MM.1S (cell line): ENCODE measurements around the gene PPTC7.
A peak's percentile ranks its signal among the peaks of the same experiment; 100 is the strongest.

ENCODE experiments used
- DNase-seq: peaks from one replicate; pipeline ENCODE4 v3.0.0-alpha.2; 2015
- H2AFZ ChIP-seq: fragments of 300-600 bp; sonication (generic); 2 replicates; pipeline ENCODE4 v1.6.0; 2016; ENCODE audit warnings: antibody characterized with exemption, low read length
- H3F3A ChIP-seq: fragments of 300-600 bp; sonication (generic); 2 replicates; pipeline ENCODE4 v1.6.1; 2016; ENCODE audit warnings: mild to moderate bottlenecking, antibody characterized with exemption, low read length, moderate library complexity, mixed read lengths; ENCODE audit not compliant: insufficient read depth
- H3K27ac ChIP-seq: fragments of 300-600 bp; sonication (generic); 2 replicates; pipeline ENCODE4 v1.5.1; 2016; ENCODE audit warnings: mild to moderate bottlenecking, low read length
- H3K27me3 ChIP-seq: fragments of 300-600 bp; sonication (generic); replicated peaks from 2 replicates; pipeline ENCODE4 v1.6.0; 2016; ENCODE audit warnings: low read length; ENCODE audit not compliant: insufficient read depth
- H3K36me3 ChIP-seq: fragments of 300-600 bp; sonication (generic); replicated peaks from 2 replicates; pipeline ENCODE4 v1.6.1; 2016; ENCODE audit warnings: mild to moderate bottlenecking, low read length, mixed read lengths; ENCODE audit not compliant: insufficient read depth
- H3K4me1 ChIP-seq: fragments of 300-600 bp; sonication (generic); 2 replicates; pipeline ENCODE4 v1.6.1; 2016; ENCODE audit warnings: low read length, mixed read lengths
- H3K4me2 ChIP-seq: fragments of 300-600 bp; sonication (generic); 2 replicates; pipeline ENCODE4 v1.6.0; 2016; ENCODE audit warnings: low read depth, low read length
- H3K4me3 ChIP-seq: fragments of 300-600 bp; sonication (generic); 2 replicates; pipeline ENCODE4 v1.5.1; 2016; ENCODE audit warnings: low read length, mixed read lengths
- H3K79me2 ChIP-seq: fragments of 300-600 bp; sonication (generic); 2 replicates; pipeline ENCODE4 v1.6.1; 2016; ENCODE audit warnings: mixed run types, low read length, mixed read lengths
- H3K9ac ChIP-seq: fragments of 300-600 bp; sonication (generic); 2 replicates; pipeline ENCODE4 v1.6.1; 2016; ENCODE audit warnings: low read length, mixed read lengths
- H3K9me2 ChIP-seq: fragments of 300-600 bp; sonication (generic); replicated peaks from 2 replicates; pipeline ENCODE4 v1.6.1; 2016; ENCODE audit warnings: mild to moderate bottlenecking, low read length, mixed read lengths; ENCODE audit not compliant: insufficient read depth
- H3K9me3 ChIP-seq: fragments of 300-600 bp; sonication (generic); replicated peaks from 2 replicates; pipeline ENCODE4 v1.6.1; 2016; ENCODE audit warnings: mild to moderate bottlenecking, low read length, mixed read lengths; ENCODE audit not compliant: insufficient read depth
- H4K20me1 ChIP-seq: fragments of 300-600 bp; sonication (generic); 2 replicates; pipeline ENCODE4 v1.6.1; 2016; ENCODE audit warnings: mild to moderate bottlenecking, low read length, moderate library complexity, mixed read lengths; ENCODE audit not compliant: insufficient read depth
- EZH2 ChIP-seq: fragments of 300-600 bp; sonication (generic); optimal IDR thresholded peaks from 2 replicates; pipeline ENCODE3; 2017; ENCODE audit warnings: low read depth, mild to moderate bottlenecking, antibody characterized with exemption, low read length, mixed read lengths
- EZH2phosphoT487 ChIP-seq: fragments of 300-600 bp; sonication (generic); IDR thresholded peaks from 2 replicates; pipeline ENCODE4 v1.6.1; 2018; ENCODE audit warnings: antibody characterized with exemption, low read length
- TF ChIP-seq, protein P1 (sequence below): fragments of 300-600 bp; sonication (generic); IDR thresholded peaks from 2 replicates; pipeline ENCODE4 v1.5.1; 2016; ENCODE audit warnings: antibody characterized with exemption, low read length, mixed read lengths

The PPTC7 gene

DNA sequence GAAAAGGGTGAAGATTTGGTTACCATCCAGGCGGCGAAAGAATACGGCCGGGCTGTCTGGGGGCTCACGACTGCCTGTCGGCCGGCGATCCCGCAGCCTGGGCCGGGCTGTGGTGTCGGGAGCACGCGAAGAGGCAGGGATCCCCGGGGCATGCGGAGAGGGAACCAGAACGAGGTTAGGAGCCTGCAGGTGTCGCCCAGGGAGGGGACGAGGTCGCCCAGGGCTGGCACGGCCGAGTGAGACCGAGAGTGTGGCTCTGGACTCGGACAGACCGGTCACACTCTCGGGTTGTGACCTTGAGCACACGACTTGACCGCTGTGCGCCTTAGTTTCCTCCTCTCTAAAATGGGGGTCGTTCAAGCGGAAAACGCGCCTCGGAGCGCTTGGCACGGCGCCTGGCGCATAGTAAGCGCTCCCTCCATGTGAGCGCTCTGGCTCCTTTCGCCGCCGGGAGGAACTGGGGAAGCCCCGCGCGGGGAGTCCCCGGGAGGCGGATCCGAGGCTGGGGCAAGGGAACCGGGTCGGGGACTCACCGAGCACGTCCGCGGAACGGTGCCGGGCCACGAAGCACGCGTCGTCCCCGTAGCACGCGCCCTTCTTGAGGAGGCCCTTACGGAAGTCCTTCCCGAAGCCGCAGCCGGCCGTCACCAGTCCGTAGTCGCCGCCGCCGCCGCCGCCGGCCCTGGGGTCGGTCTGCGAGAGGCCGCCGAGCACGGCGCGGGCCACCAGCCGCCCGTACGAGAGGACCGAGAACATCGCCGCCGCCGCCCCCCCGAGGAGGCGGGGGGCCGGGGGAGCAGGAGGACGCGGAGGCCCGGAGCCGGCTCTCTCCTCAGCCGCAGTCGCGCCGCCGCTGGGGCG is 612 bp downstream of the PPTC7 start:
- H3K27me3 ChIP-seq, result no peaks in the 10 kb centered on the region
- H3K79me2 ChIP-seq, result peaks cover 53% of the 10 kb centered on the region
- peak overlapping the region; percentile 77 for H3K4me2 ChIP-seq
- H3K9me3 ChIP-seq, result no peaks in the 10 kb centered on the region
- TF ChIP-seq EZH2 (no peak), EZH2phosphoT487 (no peak)
- TF ChIP-seq, protein P1, sequence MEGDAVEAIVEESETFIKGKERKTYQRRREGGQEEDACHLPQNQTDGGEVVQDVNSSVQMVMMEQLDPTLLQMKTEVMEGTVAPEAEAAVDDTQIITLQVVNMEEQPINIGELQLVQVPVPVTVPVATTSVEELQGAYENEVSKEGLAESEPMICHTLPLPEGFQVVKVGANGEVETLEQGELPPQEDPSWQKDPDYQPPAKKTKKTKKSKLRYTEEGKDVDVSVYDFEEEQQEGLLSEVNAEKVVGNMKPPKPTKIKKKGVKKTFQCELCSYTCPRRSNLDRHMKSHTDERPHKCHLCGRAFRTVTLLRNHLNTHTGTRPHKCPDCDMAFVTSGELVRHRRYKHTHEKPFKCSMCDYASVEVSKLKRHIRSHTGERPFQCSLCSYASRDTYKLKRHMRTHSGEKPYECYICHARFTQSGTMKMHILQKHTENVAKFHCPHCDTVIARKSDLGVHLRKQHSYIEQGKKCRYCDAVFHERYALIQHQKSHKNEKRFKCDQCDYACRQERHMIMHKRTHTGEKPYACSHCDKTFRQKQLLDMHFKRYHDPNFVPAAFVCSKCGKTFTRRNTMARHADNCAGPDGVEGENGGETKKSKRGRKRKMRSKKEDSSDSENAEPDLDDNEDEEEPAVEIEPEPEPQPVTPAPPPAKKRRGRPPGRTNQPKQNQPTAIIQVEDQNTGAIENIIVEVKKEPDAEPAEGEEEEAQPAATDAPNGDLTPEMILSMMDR, result no peak
- H3K9me2 ChIP-seq, result no peaks in the 10 kb centered on the region
- H3K4me1 ChIP-seq, result 0 out of 2 replicates have a peak, but pooled peaks cover 8% of the 10 kb centered on the region
- peak overlapping the region; percentile 16; the same call in 1 of the 2 replicates for H2AFZ ChIP-seq
- H3K27ac ChIP-seq, result peak overlapping the region; percentile 57; the same call in 1 of the 2 replicates
- peak; percentile 26 for DNase-seq
- peak overlapping the region; percentile 77 for H3K9ac ChIP-seq
- no peaks in the 10 kb centered on the region for H3F3A ChIP-seq
- no peaks in the 10 kb centered on the region for H4K20me1 ChIP-seq
- peak overlapping the region; percentile 80 for H3K4me3 ChIP-seq
- no peaks in the 10 kb centered on the region for H3K36me3 ChIP-seq

DNA sequence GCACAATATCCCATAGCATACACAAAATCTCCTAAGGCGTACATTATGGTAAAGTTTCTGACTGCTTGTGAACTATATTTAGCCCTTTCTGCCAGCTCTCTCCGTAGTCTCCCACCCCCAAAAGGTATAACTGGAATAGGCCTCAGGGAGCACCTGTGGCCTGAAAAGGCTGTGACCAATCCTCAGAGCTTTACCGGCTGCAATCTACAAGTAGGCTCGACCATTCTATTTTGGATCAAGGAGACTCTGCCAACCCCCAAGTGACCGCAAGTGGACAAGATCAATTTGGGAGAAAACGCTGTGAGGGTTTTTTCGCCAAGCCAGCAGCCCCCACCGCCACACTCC is 1.2 kb downstream of the PPTC7 start:
- Histone ChIP-seq H3K36me3 (no peaks in the 10 kb centered on the region), H3K9me2 (no peaks in the 10 kb centered on the region), H2AFZ (no peak overlapping the region; the same call in 1 of the 2 replicates), H3K9me3 (no peaks in the 10 kb centered on the region), H4K20me1 (no peaks in the 10 kb centered on the region), H3K27ac (peak overlapping the region; percentile 57; the same call in 1 of the 2 replicates), H3F3A (no peaks in the 10 kb centered on the region), H3K27me3 (no peaks in the 10 kb centered on the region), H3K4me2 (peak overlapping the region; percentile 77), H3K4me1 (0 out of 2 replicates have a peak, but pooled peaks cover 8% of the 10 kb centered on the region), H3K4me3 (peak overlapping the region; percentile 80), H3K79me2 (peaks cover 59% of the 10 kb centered on the region), H3K9ac (peak overlapping the region; percentile 77; the same call in 1 of the 2 replicates)
- TF ChIP-seq EZH2phosphoT487, result no peak
- TF ChIP-seq EZH2, result no peak
- TF ChIP-seq, protein P1, result no peak
- DNase-seq, result no peak

DNA sequence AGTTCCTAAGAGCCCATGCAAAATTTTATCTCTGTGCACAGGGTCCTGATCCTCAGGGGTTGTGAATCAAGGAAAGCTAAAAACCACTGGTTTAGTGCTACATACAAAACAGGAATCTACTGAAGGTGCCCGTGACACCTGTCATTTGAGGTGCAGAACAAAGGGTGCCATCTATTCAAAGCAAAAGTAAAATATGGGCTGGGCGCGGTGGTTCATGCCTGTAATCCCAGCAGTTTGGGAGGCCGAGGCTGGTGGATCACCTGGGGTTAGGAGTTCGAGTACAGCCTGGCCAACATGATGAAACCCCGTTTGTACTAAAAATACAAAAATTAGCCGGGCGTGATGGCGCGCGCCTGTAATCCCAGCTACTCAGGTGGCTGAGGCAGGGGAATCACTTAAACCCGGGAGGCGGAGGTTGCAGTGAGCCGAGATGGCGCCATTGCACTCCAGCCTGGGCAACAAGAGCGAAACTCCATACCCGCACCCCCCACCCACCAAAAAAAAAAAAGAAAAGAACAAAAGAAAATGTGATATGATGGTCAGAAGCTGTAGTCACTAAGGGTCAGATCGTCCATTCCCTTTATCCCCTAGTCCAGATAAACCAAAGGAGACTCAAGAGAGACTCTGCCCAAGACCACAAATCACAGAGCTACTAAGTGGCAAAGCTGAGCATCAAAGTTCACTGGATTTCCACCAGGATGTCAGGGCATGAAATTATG is 3.4 kb downstream of the PPTC7 start:
- Histone ChIP-seq H3K4me2 (no peak overlapping the region), H3K27me3 (no peaks in the 10 kb centered on the region), H3K36me3 (no peaks in the 10 kb centered on the region), H3K4me3 (no peak overlapping the region), H4K20me1 (no peaks in the 10 kb centered on the region), H3K9ac (no peak overlapping the region), H3F3A (no peaks in the 10 kb centered on the region), H3K79me2 (peaks cover 81% of the 10 kb centered on the region), H3K4me1 (0 out of 2 replicates have a peak, but pooled peaks cover 8% of the 10 kb centered on the region), H3K9me3 (no peaks in the 10 kb centered on the region), H2AFZ (no peak overlapping the region), H3K9me2 (no peaks in the 10 kb centered on the region), H3K27ac (no peak overlapping the region)
- no peak for DNase-seq
- TF ChIP-seq, protein P1, result no peak
- TF ChIP-seq EZH2 (no peak), EZH2phosphoT487 (no peak)
